Ovary (tissue), 9 donors: ENCODE results near the gene TM4SF1. TPM values are rescaled to one million over a fixed set of nuclear protein-coding genes. Genes with fewer than 3 reads are reported as not detected.

Experiments
- DNase-seq, 5 donors: peaks; one replicate each; pipeline ENCODE4 v3.0.0-alpha.2; 2019 to 2020
- H3K27ac ChIP-seq, 2 donors: fragments of 200-600 bp; one replicate each; pipeline versions ENCODE4 v1.5.1 to v1.8.0; 2019 to 2022
- H3K27me3 ChIP-seq: fragments of 200-600 bp; one replicate; pipeline ENCODE4 v1.8.0; 2022
- H3K36me3 ChIP-seq: fragments of 200-600 bp; sonication (generic); one replicate; pipeline ENCODE4 v1.5.1; 2019
- H3K4me1 ChIP-seq: one replicate; pipeline ENCODE4 v1.8.1; 2013; ENCODE audit warnings: mild to moderate bottlenecking, moderate library complexity; ENCODE audit not compliant: insufficient read depth
- H3K4me3 ChIP-seq: fragments of 200-600 bp; sonication (generic); one replicate; pipeline ENCODE4 v1.5.1; 2017
- H3K9me3 ChIP-seq, 2 donors: fragments of 200-600 bp in 1 of 2; sonication (generic) in 1 of 2; one replicate each; pipeline versions ENCODE4 v1.5.1 to v1.8.1; 2013 to 2019; ENCODE audit warnings: mild to moderate bottlenecking in 1 of 2, moderate library complexity in 1 of 2
- CTCF ChIP-seq, 3 donors: fragments of 450-650 bp in 2 of 3; fragments of 200-600 bp in 1 of 3; IDR thresholded peaks; one replicate each; pipeline versions ENCODE4 v1.5.1 to v1.8.0; 2016 to 2022; ENCODE audit warnings: antibody characterized with exemption in 3 of 3, mild to moderate bottlenecking in 1 of 3
- EP300 ChIP-seq: sonication (generic); formaldehyde crosslinking; IDR thresholded peaks from one replicate; pipeline ENCODE4 v1.6.1; 2017; ENCODE audit warnings: antibody characterized with exemption
- POLR2A ChIP-seq: fragments of 450-650 bp; IDR thresholded peaks from one replicate; pipeline ENCODE4 v1.6.1; 2017; ENCODE audit warnings: antibody characterized with exemption, mild to moderate bottlenecking, moderate library complexity
- whole genome bisulfite sequencing, 3 donors: extraction: QIAGEN DNeasy Blood & Tissue Kit in 1 of 3; methylation state at CpG; one replicate each; pipeline versions ENCODE4 v1.1.5 to v1.1.7; 2013 to 2017; 5-methylcytosine and 5-hydroxymethylcytosine counted together
- intact Hi-C, 4 donors: fragments of 100-400 bp; cut with DNase I; formaldehyde crosslinking; loops; one replicate each; pipeline versions ENCODE4 v1.11.0 to v1.15.1; 2022 to 2023
- polyA plus RNA-seq, 2 donors: library from polyadenylated mRNA; stranded (reverse); fragments of 200-250 nt in 1 of 2; fragments of 350-450 nt in 1 of 2; fragmentation: Illumina TruSeq in 1 of 2; extraction: RNeasy Lipid Tissue Mini Kit (QIAGEN cat#74804) in 1 of 2; gene quantifications; one replicate each; pipeline ENCODE4 v1.2.3, GENCODE V29; 2013 to 2014
- total RNA-seq, 7 donors: library from RNA; depleted of rRNA in 2 of 7; stranded (reverse); fragments of >200 nt in 2 of 7; fragmentation: NEBNext Ultra II Directional in 3 of 7; extraction: Animal tissue kit (Norgen Biotek cat#: 25700) in 3 of 7; gene quantifications; one replicate each; pipeline versions ENCODE4 v1.1.0 to v1.2.4, GENCODE V29; 2016 to 2023
- donor health status: DM: no; HTN: no; CAD: no; lungs with moderate emphysema.
- donor health status: DM: no; HTN: no; CAD: no.
- donor health status: Bipolar disorder and iron deficiency.
- donor health status: DM: yes; HTN: yes; CAD: no.
- donor health status: DM: no; HTN: no; CAD: no.
- donor health status: DM: yes; HTN: yes; CAD: no.

The TM4SF1 gene
- total and polyA plus RNA-seq, 9 donors = 35.6 to 207 (median 61.0) TPM

- no peaks in the 10 kb centered on the region for H3K36me3 ChIP-seq
- no peak for DNase-seq
Observed at GRCh38 chr3:149411583-149411982, 34.1 kb upstream of the TM4SF1 start.

GRCh38 chr3:149409351-149409750 lies 31.9 kb upstream of the TM4SF1 start:
- 86 to 93% (median 91%) methylated on average over 2 of the region's 2 CpGs for WGBS, 3 donors
- H3K27ac ChIP-seq = no peak overlapping the region
- no peak overlapping the region for H3K4me3 ChIP-seq
- DNase-seq = no peak
- H3K36me3 ChIP-seq = no peaks in the 10 kb centered on the region
- H3K9me3 ChIP-seq = no peaks in the 10 kb centered on the region
- intact Hi-C loops = no loop called here
- H3K27me3 ChIP-seq = no peaks in the 10 kb centered on the region
- peaks cover 1% of the 10 kb centered on the region for H3K4me1 ChIP-seq
- TF ChIP-seq EP300 (no peak), CTCF (IDR thresholded peaks at IDR 0.05) (no peak), POLR2A (no peak)

More at GRCh38 chr3:149411583-149411982, 34.1 kb upstream of the TM4SF1 start:
- Histone ChIP-seq H3K9me3 (no peaks in the 10 kb centered on the region), H3K4me1 (peaks cover 6% of the 10 kb centered on the region), H3K27ac (no peak overlapping the region), H3K27me3 (no peaks in the 10 kb centered on the region), H3K4me3 (no peak overlapping the region)
- WGBS, 3 donors = 54 to 71% (median 69%) methylated on average over 1 of the region's 1 CpG
- no peak for TF ChIP-seq CTCF (IDR thresholded peaks at IDR 0.05)
- no peak for TF ChIP-seq EP300
- no peak for TF ChIP-seq POLR2A
- intact Hi-C loops = no loop called here

- no peak for DNase-seq
- H3K9me3 ChIP-seq = no peaks in the 10 kb centered on the region
- 9 to 26% (median 13%) methylated on average over 3 of the region's 3 CpGs for WGBS, 3 donors
- no peak overlapping the region for H3K27ac ChIP-seq
- intact Hi-C loops = no loop called here
- no peaks in the 10 kb centered on the region for H3K4me1 ChIP-seq
- TF ChIP-seq CTCF (IDR thresholded peaks at IDR 0.05) (no peak), POLR2A (no peak), EP300 (no peak)
- H3K4me3 ChIP-seq = no peak overlapping the region
- H3K27me3 ChIP-seq = no peaks in the 10 kb centered on the region
- H3K36me3 ChIP-seq = no peaks in the 10 kb centered on the region
Observed at GRCh38 chr3:149407898-149408297, 30.4 kb upstream of the TM4SF1 start.

DNA sequence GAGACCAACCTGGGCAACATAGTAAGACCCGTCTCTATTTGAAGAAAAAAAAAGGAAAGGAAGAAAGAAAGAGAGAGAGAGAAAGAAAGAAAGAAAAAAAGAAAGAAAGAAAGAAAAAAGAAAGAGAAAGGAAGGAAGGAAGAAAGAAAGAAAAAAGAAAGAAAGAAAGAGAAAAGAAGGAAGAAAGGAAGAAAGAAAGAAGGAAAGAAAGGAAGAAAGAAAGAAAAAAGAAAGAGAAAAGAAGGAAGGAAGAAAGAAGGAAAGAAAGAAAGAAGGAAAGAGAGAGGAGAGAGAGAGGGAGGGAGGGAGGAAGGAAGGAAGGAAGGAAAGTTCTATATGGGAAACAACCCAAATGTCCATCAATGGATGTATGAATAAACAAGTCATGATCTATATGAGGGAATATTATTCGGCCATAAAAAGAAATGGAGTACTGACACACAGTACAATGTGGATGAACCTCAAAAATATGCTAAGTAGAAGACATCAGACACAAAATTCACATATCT lies 28.8 kb upstream of the TM4SF1 start:
- intact Hi-C loops = no loop called here
- H3K27me3 ChIP-seq = no peaks in the 10 kb centered on the region
- no peak overlapping the region for H3K4me3 ChIP-seq
- no peaks in the 10 kb centered on the region for H3K36me3 ChIP-seq
- 69 to 95% (median 94%) methylated on average over 2 of the region's 2 CpGs for WGBS, 3 donors
- H3K9me3 ChIP-seq = no peaks in the 10 kb centered on the region
- DNase-seq = no peak
- no peak overlapping the region for H3K27ac ChIP-seq
- H3K4me1 ChIP-seq = no peaks in the 10 kb centered on the region
- TF ChIP-seq CTCF (IDR thresholded peaks at IDR 0.05) (no peak), POLR2A (no peak), EP300 (no peak)
